ENCODE data around the gene KNSTRN.

DNA sequence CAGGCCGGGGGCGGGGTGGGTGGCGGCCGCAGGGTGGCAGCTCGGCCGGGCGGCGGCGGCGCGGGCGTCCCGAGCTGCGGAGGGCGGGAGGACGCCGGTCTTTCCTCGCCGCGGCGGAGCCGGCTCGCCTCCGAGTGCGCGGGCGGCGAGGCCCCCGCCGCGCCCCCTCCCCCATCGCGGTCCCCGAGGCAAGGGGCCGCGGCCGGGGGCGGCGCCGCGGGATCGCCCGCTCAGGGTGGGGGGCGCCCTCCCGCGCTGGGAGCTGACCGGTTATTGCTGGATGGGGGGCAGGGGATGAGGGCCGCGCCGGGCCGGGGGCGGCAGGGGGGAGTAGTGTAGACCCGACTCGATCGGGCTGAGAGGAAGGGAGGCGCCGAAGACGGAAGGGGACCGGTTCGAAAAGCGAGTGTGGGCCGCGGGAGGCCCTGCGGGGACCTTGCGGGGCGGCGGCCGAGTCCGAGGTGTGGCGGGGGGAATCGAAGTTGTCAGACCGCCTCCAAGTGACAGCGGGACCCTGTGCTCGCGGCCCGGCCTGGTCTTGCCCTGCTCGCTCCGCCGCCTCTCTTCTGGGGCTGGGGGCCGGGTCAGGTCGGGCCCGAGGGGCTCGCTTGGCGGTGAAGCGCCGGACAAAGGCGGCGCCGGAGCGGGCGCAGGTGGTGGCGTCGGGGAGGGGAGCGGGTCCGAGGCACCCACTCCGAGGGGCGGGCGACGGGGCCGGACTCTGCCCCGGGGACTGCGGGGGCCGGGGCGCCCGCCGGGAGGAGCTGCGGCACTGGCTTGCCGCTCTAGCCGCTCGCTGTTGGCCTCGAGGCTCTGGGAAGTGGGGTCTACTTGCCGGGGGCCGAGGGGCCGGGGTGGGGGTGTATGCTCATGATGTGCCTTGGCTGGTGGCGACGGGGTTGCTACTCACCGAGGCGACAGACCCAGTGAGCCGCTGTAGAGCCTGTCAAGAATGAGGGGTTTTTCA, 59.3 kb downstream of the KNSTRN start:
- no peak for TF ChIP-seq POLR2A (IDR thresholded peaks at IDR 0.05)
- TF ChIP-seq, protein P1, sequence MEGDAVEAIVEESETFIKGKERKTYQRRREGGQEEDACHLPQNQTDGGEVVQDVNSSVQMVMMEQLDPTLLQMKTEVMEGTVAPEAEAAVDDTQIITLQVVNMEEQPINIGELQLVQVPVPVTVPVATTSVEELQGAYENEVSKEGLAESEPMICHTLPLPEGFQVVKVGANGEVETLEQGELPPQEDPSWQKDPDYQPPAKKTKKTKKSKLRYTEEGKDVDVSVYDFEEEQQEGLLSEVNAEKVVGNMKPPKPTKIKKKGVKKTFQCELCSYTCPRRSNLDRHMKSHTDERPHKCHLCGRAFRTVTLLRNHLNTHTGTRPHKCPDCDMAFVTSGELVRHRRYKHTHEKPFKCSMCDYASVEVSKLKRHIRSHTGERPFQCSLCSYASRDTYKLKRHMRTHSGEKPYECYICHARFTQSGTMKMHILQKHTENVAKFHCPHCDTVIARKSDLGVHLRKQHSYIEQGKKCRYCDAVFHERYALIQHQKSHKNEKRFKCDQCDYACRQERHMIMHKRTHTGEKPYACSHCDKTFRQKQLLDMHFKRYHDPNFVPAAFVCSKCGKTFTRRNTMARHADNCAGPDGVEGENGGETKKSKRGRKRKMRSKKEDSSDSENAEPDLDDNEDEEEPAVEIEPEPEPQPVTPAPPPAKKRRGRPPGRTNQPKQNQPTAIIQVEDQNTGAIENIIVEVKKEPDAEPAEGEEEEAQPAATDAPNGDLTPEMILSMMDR (IDR thresholded peaks at IDR 0.05 in 8 of 11, conservative IDR thresholded peaks at IDR 0.05 in 3 of 11) = peak in 5 of 11 experiments; percentile 6 to 41 (median 24)

Measured in spleen (tissue), 7 donors.